Liver (tissue), 9 donors: ENCODE data around the gene JAKMIP1. TPM values are rescaled to one million over a fixed set of nuclear protein-coding genes. Genes with fewer than 3 reads are reported as not detected.

Experiments used
- DNase-seq: peaks from one replicate; pipeline ENCODE4 v3.0.0-alpha.2; 2017; ENCODE audit warnings: low spot score
- H3K27ac ChIP-seq, 2 donors: one replicate each; pipeline ENCODE4 v1.7.0; 2013; ENCODE audit warnings: inconsistent platforms in 2 of 2, low read length in 2 of 2, control low read depth in 1 of 2, low read depth in 1 of 2, mild to moderate bottlenecking in 1 of 2
- H3K27me3 ChIP-seq, 4 donors: one replicate each; pipeline versions ENCODE4 v1.6.1 to v1.7.0; 2013; ENCODE audit warnings: low read length in 3 of 4, inconsistent platforms in 1 of 4, mild to moderate bottlenecking in 1 of 4, moderate library complexity in 1 of 4; ENCODE audit not compliant: control insufficient read depth in 4 of 4, insufficient read depth in 4 of 4
- H3K36me3 ChIP-seq, 4 donors: one replicate each; pipeline versions ENCODE4 v1.6.1 to v1.7.0; 2013; ENCODE audit warnings: low read length in 3 of 4, mild to moderate bottlenecking in 3 of 4, low read depth in 1 of 4, moderate library complexity in 1 of 4; ENCODE audit not compliant: control insufficient read depth in 4 of 4, insufficient read depth in 3 of 4
- H3K4me1 ChIP-seq, 4 donors: one replicate each; pipeline versions ENCODE4 v1.6.1 to v1.7.0; 2013; ENCODE audit warnings: low read length in 3 of 4, mild to moderate bottlenecking in 3 of 4, moderate library complexity in 1 of 4; ENCODE audit not compliant: control insufficient read depth in 4 of 4, insufficient read depth in 4 of 4
- H3K4me3 ChIP-seq, 3 donors: one replicate each; pipeline versions ENCODE4 v1.6.1 to v1.7.0; 2013; ENCODE audit warnings: low read length in 3 of 3, control low read depth in 1 of 3, low read depth in 1 of 3, mild to moderate bottlenecking in 1 of 3
- H3K9ac ChIP-seq, 2 donors: one replicate each; pipeline ENCODE4 v1.7.0; 2013; ENCODE audit warnings: low read length in 2 of 2, mild to moderate bottlenecking in 2 of 2, moderate library complexity in 2 of 2, control low read depth in 1 of 2, low read depth in 1 of 2
- H3K9me3 ChIP-seq, 4 donors: one replicate each; pipeline versions ENCODE4 v1.6.1 to v1.7.0; 2013; ENCODE audit warnings: low read length in 3 of 4; ENCODE audit not compliant: control insufficient read depth in 4 of 4
- ATF3 ChIP-seq: IDR thresholded peaks from 2 replicates; pipeline ENCODE4 v1.6.1; 2016; ENCODE audit warnings: antibody characterized with exemption
- CTCF ChIP-seq: fragments of 150-350 bp; IDR thresholded peaks from 2 replicates; pipeline ENCODE4 v1.5.1; 2017; ENCODE audit warnings: improper control_type of control experiment, low read depth, low read length; ENCODE audit not compliant: missing input control
- EGR1 ChIP-seq, 2 donors: IDR thresholded peaks; 2 replicates each; pipeline ENCODE4 v1.6.1; 2016 to 2018; ENCODE audit warnings: antibody characterized with exemption in 2 of 2, low read depth in 2 of 2
- FOXA1 ChIP-seq: IDR thresholded peaks from 2 replicates; pipeline ENCODE4 v1.6.1; 2016; ENCODE audit warnings: antibody characterized with exemption
- FOXA2 ChIP-seq: IDR thresholded peaks from 2 replicates; pipeline ENCODE4 v1.6.1; 2016; ENCODE audit warnings: antibody characterized with exemption
- GABPA ChIP-seq, 2 donors: IDR thresholded peaks in 1 of 2; conservative IDR thresholded peaks in 1 of 2; 2 replicates each; pipeline ENCODE4 v1.6.1; 2016; ENCODE audit warnings: antibody characterized with exemption in 2 of 2, mild to moderate bottlenecking in 1 of 2, moderate library complexity in 1 of 2
- HNF4A ChIP-seq, 2 donors: conservative IDR thresholded peaks; 2 replicates each; pipeline ENCODE4 v1.6.1; 2016; ENCODE audit warnings: antibody characterized with exemption in 2 of 2, mild to moderate bottlenecking in 2 of 2
- MAX ChIP-seq: IDR thresholded peaks from 2 replicates; pipeline ENCODE4 v1.6.1; 2016; ENCODE audit warnings: antibody characterized with exemption
- RAD21 ChIP-seq, 2 donors: IDR thresholded peaks; 2 replicates each; pipeline ENCODE4 v1.6.1; 2016; ENCODE audit warnings: antibody characterized with exemption in 2 of 2, mild to moderate bottlenecking in 2 of 2
- RXRA ChIP-seq, 2 donors: IDR thresholded peaks; 2 replicates each; pipeline ENCODE4 v1.6.1; 2017 to 2018; ENCODE audit warnings: antibody characterized with exemption in 2 of 2, mild to moderate bottlenecking in 1 of 2
- ZBTB33 ChIP-seq: IDR thresholded peaks from 2 replicates; pipeline ENCODE4 v1.6.1; 2016; ENCODE audit warnings: antibody characterized with exemption
- WGBS: extraction: QIAGEN DNeasy Blood & Tissue Kit; methylation state at CpG from one replicate; pipeline ENCODE4 v1.1.7; 2013; 5-methylcytosine and 5-hydroxymethylcytosine counted together
- polyA plus RNA-seq, 2 donors: library from polyadenylated mRNA; stranded (reverse) in 1 of 2; unstranded in 1 of 2; fragments of 200-250 nt in 1 of 2; fragments of >200 nt in 1 of 2; fragmentation: Nextera tagmentation in 1 of 2; extraction: Ambion mirVana in 1 of 2; gene quantifications; one replicate each; pipeline versions ENCODE4 v1.2.1 to v1.2.3, GENCODE V29; 2013 to 2015
- total RNA-seq, 2 donors: library from RNA; depleted of rRNA; stranded (reverse); fragments of >200 nt; gene quantifications; one replicate each; pipeline ENCODE4 v1.2.3, GENCODE V29; 2014
- donor health status: healthy.
- donor health status: healthy.
- donor health status: healthy.
- donor health status: healthy.
- donor health status: healthy.

JAKMIP1 gene
- total and polyA plus RNA-seq, 4 donors: 0.08 to 0.50 TPM; not detected in 2

- Histone ChIP-seq H3K9me3 (no peaks in the 10 kb centered on the region), H3K9ac (no peak overlapping the region), H3K36me3 (no peaks in the 10 kb centered on the region), H3K4me3 (no peak overlapping the region), H3K27ac (no peak overlapping the region), H3K4me1 (no peaks in the 10 kb centered on the region), H3K27me3 (no peaks in the 10 kb centered on the region)
- TF ChIP-seq FOXA2 (no peak), ATF3 (no peak), CTCF (no peak), GABPA (IDR thresholded peaks at IDR 0.05 in 1 of 2, conservative IDR thresholded peaks at IDR 0.05 in 1 of 2) (no peak), RAD21 (IDR thresholded peaks at IDR 0.05) (no peak), HNF4A (conservative IDR thresholded peaks at IDR 0.05) (no peak), EGR1 (IDR thresholded peaks at IDR 0.05; ENCODE audit: low read depth in 2 of 2) (no peak), MAX (no peak), RXRA (IDR thresholded peaks at IDR 0.05) (no peak)
- no peak for DNase-seq
- 79% methylated on average over 14 of the region's 14 CpGs for WGBS
Observed at GRCh38 chr4:6046526-6047129, 153.7 kb downstream of the JAKMIP1 start.

- DNase-seq: no peak
- no peaks in the 10 kb centered on the region for H3K4me1 ChIP-seq
- no peaks in the 10 kb centered on the region for H3K36me3 ChIP-seq
- no peak overlapping the region for H3K9ac ChIP-seq
- 36% methylated on average over 9 of the region's 9 CpGs for WGBS
- TF ChIP-seq CTCF (no peak), GABPA (IDR thresholded peaks at IDR 0.05 in 1 of 2, conservative IDR thresholded peaks at IDR 0.05 in 1 of 2) (no peak), ZBTB33 (no peak), EGR1 (IDR thresholded peaks at IDR 0.05; ENCODE audit: low read depth in 2 of 2) (no peak), HNF4A (conservative IDR thresholded peaks at IDR 0.05) (no peak), FOXA1 (no peak), RAD21 (IDR thresholded peaks at IDR 0.05) (no peak)
- no peaks in the 10 kb centered on the region for H3K9me3 ChIP-seq
- H3K27me3 ChIP-seq: no peaks in the 10 kb centered on the region
- H3K27ac ChIP-seq: no peak overlapping the region
- no peak overlapping the region for H3K4me3 ChIP-seq
Observed at GRCh38 chr4:6044805-6045204, 155.5 kb downstream of the JAKMIP1 start.
